OCI-M1 (cell line): ENCODE data around the gene TCEANC.
A peak's percentile ranks its signal among the peaks of the same experiment; 100 is the strongest.

ENCODE experiments used
- DNase-seq: peaks from one replicate; lab custom pipeline; 2025; lab: John Stamatoyannopoulos, UW

Gene TCEANC

DNA sequence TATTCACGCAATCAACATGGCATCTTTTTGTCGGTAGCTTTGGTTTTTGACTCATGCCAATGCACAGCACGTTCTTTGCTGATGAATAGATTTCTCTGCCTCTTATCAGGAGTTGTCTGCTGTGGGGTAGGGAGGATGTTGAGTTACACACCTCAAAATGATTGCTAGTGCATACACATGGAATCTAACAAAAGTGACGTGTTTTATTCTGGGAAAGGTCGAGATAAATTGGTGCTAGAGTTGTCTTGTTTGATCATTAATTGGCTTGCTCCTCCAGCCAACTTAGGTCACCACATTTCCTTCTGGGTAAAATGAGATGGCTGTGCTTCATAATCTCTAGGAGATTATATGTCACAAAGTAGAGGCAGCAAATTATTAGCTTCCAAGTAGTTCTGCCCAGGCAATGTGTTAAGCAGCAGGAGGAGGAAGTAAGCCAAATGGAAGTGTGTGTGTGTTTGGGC, 39.9 kb downstream of the TCEANC start:
- peak; percentile 34 for DNase-seq

DNA sequence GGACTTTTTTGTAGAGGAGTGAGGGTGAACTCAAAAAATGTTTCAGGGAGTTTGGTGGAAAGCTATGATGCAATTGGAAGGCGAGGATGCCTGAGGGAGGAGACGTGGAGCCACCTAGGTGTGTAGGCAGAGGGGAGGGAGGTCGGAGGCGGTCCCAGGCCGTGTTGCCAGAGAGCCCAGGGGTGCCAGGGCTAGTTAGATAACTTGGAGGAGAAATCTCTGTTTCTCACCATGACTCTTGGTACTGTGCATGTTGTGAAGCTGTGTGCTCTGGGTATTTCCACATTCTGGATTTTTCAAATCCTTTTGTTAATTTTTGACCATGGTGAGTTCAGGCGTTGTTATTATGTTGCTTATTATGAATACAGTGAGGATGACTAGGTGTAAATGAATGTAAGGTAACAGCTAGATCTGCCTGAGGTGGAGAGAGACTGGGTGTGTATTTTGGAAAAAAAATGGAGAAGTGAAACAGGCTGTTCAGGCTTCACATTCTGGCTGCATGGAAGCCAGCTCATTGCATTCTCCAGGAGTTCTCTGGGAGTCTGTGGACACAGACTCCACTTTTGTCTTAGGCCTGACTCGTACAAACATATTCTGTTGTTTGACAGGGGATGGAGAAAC, 40.5 kb downstream of the TCEANC start:
- no peak for DNase-seq

DNA sequence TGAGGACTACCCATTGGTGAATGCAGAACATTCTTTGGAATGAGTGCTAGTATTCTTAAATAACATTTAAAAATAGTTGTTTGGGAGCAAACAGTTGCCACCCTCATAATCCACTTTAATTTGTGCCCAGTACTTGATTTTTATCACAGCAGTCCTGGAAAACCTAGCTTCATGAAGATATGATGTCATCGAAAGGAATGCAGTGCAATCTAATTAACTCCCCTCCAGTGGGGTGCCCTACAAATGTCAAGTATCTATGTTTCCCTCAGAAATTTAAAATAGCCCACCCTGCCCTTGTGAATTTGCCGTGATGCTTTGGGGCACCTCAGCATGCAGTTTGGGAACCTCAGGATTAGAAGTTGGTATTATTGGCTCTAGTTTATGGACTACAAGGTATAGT, 41.4 kb downstream of the TCEANC start:
- no peak for DNase-seq

DNA sequence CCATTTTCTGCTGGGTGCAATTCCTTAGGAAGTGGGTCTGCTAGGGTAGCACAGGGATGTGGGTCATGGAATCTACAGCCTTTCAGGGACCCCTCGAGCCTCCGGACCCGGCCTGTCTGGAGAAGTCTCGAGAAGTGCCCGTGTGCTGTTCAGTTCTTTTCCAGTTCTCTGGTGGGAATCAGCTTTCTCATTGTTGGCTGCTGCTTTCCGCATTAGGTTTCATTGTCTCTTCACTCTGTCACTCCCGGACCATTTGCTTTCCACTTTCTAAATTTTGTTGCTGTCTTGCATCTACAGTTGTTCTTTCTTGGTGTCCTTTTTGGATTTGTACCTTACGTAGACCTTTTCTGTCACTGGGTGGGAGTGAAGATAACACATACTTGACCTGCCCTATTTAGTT, 42.0 kb downstream of the TCEANC start:
- DNase-seq, result no peak

DNA sequence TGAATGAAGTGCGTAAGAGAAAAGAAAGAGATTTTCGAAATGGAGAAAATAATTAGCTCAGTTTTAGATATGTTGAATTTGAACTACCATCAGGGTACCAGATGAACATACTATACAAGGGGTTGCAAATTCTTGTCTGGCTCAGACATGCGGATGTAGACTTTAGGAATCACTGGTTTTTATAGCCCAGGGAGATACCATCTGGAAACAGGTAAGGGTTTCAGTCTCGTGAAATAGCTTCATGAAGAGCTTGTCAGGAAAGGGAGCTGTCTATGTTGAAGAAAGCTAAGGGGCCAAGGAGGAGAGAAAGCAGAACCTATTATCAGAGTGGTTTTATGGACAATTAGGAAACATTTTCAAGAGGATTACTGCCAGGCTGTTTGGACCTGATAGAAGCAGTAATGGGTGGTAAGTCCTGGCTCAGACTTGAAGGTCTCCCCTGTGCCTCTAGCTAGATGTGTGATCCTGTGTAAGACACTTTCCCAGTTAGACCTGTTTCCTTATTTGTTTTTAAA, 42.7 kb downstream of the TCEANC start:
- DNase-seq, result peak; percentile 60

DNA sequence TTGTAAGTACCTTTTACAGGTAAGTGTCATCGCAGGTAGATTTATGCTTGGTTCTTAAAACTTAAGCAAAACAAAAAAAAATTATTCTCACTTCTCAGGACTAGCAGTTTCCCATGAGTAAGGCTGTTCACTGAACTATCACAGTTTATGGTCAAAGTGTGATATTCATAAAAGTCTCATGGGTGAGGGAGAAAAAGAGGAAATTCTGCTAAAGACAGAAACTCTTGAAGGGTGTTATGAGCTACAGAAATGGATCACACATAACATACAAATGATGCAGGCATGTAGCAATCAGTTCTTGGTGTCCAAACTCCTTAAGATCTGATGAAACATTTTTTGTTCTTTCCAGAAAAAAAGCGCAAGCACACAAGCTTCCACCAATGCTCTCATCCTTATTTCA, 44.5 kb downstream of the TCEANC start:
- DNase-seq, result peak; percentile 61

DNA sequence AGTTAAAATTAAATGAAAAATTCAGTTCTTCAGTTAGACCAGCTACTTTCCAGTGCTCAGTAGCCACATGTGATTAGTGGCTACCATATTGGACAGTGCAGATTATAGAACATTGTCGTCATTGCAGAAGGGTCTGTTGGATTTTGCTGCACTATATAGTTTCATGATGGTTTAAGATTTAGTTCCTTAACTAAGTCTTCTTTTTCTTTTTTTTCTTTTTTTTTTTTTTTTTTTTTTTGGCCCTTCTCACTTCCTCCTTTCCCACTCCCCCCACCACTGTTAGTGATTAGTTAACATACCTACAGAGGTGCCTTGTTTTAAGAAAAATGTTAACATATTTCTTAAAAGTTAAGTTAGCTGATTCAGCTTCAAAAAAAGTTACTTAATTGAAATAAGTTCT, 45.0 kb downstream of the TCEANC start:
- DNase-seq, result no peak

DNA sequence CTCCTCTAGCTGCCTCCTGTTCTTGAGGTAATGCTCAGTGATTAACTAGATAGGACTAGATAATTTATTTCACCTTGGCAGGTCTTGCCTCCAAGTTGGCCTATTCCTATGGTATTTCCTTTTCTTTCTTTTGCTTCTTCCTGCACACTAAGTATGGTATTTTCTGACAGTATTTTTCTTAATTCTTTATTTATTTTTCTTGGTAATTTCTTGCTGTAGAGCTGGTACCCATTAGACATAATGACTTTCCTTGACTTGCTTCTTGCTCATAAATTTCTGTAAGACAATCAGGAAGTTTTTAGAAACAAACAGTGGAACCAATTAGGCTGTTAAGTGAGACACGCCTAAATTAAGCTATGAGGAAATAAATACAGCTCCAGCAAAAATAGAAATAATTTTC, 45.5 kb downstream of the TCEANC start:
- no peak for DNase-seq

DNA sequence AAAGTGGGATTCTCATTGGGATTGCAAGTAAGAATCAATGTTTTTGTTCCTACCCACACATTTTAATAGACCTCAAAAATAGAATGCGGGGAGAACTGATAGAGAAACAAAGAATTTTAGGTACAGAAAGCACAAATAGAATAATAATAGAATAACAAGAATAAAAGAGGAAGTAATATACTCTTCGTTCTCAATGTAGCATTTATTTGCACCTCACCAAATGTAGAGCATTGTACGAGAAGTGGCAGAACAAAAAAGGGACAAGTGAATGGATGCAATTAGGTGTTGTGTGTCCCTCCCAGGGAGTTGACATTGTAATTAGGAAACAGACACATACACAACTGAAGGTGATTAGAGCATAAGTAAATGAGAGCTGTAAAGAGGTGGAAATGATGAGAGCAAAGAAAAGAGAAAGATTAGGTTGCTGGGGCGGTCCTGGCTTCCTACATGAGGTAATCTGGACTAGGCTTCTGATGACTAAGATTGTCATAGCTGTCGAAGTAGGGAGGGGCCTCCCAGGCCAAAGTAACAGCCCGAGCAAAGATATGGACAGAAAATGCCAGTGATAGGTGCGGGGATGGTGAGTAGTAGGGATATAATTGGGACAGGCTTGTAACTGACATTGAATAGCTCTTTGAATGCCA, 46.4 kb downstream of the TCEANC start:
- peak; percentile 49 for DNase-seq

DNA sequence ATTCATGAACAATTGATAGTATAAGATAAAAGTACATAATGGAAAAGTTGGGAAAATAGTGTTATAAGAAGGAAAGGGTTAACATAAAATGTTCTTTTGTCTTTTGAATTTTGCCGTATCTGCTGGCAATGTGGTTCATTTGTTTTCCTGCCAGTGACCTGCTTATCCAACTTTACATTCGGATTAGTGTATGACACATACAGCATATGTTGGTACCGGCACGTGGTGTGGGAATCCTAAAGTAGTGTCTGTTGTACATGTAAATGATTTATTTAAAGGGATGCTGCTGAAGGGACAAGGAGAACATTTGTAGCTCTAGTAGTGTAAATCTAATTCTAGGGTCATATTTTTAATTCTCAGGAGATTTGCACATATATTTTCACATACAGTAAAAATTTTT, 47.4 kb downstream of the TCEANC start:
- no peak for DNase-seq

DNA sequence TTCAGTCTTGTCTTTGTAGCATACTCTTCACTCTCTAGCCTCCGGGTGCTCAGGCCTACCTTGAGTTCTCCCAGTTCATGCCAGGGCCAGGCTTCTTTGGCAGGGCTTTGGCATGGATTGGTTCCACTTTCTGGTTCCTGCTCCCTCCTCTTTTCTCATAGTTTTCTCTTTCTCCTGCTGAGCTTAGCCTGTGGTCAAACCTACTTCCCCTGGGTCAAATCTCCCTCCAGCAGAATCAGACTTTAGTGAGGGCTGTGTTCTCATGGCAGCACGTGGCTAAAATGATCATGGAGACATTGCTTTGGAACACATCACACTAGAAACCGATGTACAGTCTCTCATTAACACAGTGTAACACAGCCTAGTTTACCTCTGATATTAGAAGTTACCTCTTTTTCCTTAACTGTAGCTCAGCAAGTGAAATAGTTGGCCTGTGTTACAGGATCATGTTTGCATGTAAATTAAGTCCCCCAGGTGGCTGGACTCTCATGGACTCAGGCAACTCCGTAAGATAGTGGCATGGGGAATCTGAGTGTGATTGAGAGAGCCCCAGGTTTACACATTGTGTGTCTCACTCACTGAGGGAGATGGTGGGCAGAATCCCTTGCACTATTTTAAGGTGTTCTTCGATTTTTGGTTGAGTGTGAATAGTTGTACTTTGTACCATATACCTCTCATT, 49.3 kb downstream of the TCEANC start:
- peak; percentile 53 for DNase-seq

DNA sequence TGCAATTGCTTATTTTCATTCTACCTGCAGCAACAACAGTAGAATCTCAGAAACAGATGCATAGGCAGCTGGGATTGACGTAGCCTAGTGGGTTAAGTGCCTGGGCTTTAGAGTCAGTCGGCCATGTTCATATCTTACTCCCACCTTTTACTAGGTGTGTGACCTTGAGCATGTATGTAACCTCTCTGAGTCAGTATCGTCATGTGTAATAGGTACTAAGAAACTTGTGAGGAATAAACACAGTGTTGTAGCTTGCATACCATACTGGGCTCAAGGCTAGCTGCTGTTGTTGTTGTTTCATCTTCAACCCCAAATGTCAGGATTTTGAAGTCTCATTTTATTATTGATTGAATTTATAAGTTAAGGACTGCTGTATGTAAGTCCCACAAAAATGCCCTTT, 50.2 kb downstream of the TCEANC start:
- DNase-seq, result no peak

DNA sequence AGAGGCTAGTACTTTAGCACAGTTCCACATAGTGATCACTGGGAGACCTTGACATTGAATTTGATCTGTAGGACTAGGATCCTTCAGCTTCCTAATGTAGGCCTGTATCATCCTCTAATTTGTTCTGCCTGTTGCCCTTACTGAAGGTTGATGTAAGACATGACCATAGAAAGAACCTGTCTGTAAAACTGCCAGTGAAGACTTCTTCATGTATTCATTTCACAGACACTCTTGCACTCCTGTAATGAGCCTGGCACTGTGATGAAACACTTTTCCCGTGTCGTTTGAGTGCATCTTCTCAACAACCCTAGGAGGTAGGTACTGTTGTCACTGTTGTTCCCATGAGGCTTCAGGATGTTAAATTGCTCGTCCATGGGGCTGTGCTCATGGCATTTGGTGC, 50.6 kb downstream of the TCEANC start:
- no peak for DNase-seq

DNA sequence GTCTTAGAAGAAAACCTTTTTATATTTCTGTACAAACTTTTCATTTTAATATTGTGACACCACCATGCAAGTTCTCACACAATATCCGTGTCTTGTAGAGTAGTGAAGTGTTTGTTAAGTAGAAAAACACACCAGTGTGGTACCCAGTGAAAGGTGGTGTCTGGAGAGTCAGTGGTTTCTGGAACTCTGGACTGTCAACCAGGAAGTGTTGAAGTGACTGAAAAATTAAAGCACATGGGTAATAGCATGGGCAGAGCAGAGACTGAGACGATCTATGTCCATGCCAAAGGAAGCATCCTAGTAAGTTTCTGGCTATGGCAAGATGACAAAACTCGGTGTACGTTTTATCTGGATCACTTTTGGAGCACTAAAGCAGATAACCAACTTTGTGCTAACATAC, 58.2 kb downstream of the TCEANC start:
- no peak for DNase-seq
